Common myeloid progenitor, CD34-positive (primary cell): ENCODE data around the gene LRRC42. TPM values are rescaled to one million over a fixed set of nuclear protein-coding genes. Genes with fewer than 3 reads are reported as not detected.

Experiments used
- CTCF ChIA-PET: fragments of 350-600 bp; sonication (Branson Sonifier 250); formaldehyde crosslinking; loops from one replicate; lab custom pipeline; 2021; ENCODE audit warnings: antibody characterized with exemption; lab: Charles Lee
- POLR2A ChIA-PET: fragments of 350-600 bp; sonication (Branson Sonifier 250); formaldehyde crosslinking; loops from one replicate; lab custom pipeline; 2021; ENCODE audit warnings: antibody characterized with exemption; lab: Charles Lee
- DNase-seq, 3 donors: peaks; one replicate each; pipeline versions ENCODE4 v3.0.0 to v3.0.0-alpha.2; 2013
- H3K27ac ChIP-seq, 2 experiments: 1 replicate in 1 of 2; 2 replicates in 1 of 2; pipeline ENCODE4 v1.7.0; 2013; ENCODE audit warnings: inconsistent platforms in 2 of 2, low read length in 2 of 2, mild to moderate bottlenecking in 2 of 2, low read depth in 1 of 2, moderate library complexity in 1 of 2; ENCODE audit not compliant: severe bottlenecking in 2 of 2, insufficient read depth in 1 of 2, poor library complexity in 1 of 2
- H3K27me3 ChIP-seq, 5 experiments: replicated peaks in 2 of 5; 1 replicate in 3 of 5; 2 replicates in 2 of 5; pipeline versions ENCODE4 v1.6.1 to v1.7.0; 2013; ENCODE audit warnings: low read length in 4 of 5, mild to moderate bottlenecking in 2 of 5, moderate library complexity in 2 of 5, inconsistent platforms in 1 of 5; ENCODE audit not compliant: insufficient read depth in 5 of 5, control insufficient read depth in 4 of 5
- H3K36me3 ChIP-seq, 4 experiments: 1 replicate in 2 of 4; 2 replicates in 2 of 4; pipeline versions ENCODE4 v1.6.1 to v1.7.0; 2013; ENCODE audit warnings: low read length in 3 of 4, control low read depth in 1 of 4, mild to moderate bottlenecking in 1 of 4; ENCODE audit not compliant: control insufficient read depth in 4 of 4, insufficient read depth in 4 of 4
- H3K4me1 ChIP-seq, 4 experiments: 1 replicate in 3 of 4; 2 replicates in 1 of 4; pipeline versions ENCODE4 v1.6.1 to v1.7.1; 2013; ENCODE audit warnings: low read length in 3 of 4, mild to moderate bottlenecking in 3 of 4, control low read depth in 1 of 4, inconsistent platforms in 1 of 4, moderate library complexity in 1 of 4; ENCODE audit not compliant: control insufficient read depth in 4 of 4, insufficient read depth in 4 of 4; ENCODE audit errors: control extremely low read depth in 1 of 4
- H3K4me3 ChIP-seq, 7 experiments: 1 replicate in 4 of 7; 2 replicates in 3 of 7; pipeline versions ENCODE4 v1.5.1 to v1.7.0; 2013; ENCODE audit warnings: mild to moderate bottlenecking in 7 of 7, low read length in 6 of 7, moderate library complexity in 6 of 7, inconsistent platforms in 2 of 7, low read depth in 2 of 7, control low read depth in 1 of 7; ENCODE audit not compliant: insufficient read depth in 4 of 7, control insufficient read depth in 1 of 7; ENCODE audit errors: extremely low read depth in 1 of 7
- H3K9me3 ChIP-seq, 5 experiments: 1 replicate in 4 of 5; 2 replicates in 1 of 5; pipeline versions ENCODE4 v1.6.1 to v1.7.1; 2013; ENCODE audit warnings: low read length in 4 of 5, mild to moderate bottlenecking in 2 of 5, inconsistent platforms in 1 of 5, low read depth in 1 of 5, moderate library complexity in 1 of 5; ENCODE audit not compliant: control insufficient read depth in 4 of 5, insufficient read depth in 2 of 5; ENCODE audit errors: control extremely low read depth in 1 of 5
- WGBS: methylation state at CpG from one replicate; pipeline ENCODE4 v1.1.5; 2013; ENCODE audit not compliant: insufficient coverage; 5-methylcytosine and 5-hydroxymethylcytosine counted together
- polyA plus RNA-seq: library from polyadenylated mRNA; unstranded; fragments of 120-200 nt; gene quantifications from one replicate; pipeline ENCODE4 v1.2.1, GENCODE V29; 2013

Gene LRRC42, protein sequence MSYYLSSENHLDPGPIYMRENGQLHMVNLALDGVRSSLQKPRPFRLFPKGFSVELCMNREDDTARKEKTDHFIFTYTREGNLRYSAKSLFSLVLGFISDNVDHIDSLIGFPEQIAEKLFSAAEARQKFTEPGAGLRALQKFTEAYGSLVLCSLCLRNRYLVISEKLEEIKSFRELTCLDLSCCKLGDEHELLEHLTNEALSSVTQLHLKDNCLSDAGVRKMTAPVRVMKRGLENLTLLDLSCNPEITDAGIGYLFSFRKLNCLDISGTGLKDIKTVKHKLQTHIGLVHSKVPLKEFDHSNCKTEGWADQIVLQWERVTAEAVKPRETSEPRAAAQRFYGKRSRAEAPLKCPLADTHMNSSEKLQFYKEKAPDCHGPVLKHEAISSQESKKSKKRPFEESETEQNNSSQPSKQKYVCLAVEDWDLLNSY
- polyA plus RNA-seq = 14.0 TPM

DNA sequence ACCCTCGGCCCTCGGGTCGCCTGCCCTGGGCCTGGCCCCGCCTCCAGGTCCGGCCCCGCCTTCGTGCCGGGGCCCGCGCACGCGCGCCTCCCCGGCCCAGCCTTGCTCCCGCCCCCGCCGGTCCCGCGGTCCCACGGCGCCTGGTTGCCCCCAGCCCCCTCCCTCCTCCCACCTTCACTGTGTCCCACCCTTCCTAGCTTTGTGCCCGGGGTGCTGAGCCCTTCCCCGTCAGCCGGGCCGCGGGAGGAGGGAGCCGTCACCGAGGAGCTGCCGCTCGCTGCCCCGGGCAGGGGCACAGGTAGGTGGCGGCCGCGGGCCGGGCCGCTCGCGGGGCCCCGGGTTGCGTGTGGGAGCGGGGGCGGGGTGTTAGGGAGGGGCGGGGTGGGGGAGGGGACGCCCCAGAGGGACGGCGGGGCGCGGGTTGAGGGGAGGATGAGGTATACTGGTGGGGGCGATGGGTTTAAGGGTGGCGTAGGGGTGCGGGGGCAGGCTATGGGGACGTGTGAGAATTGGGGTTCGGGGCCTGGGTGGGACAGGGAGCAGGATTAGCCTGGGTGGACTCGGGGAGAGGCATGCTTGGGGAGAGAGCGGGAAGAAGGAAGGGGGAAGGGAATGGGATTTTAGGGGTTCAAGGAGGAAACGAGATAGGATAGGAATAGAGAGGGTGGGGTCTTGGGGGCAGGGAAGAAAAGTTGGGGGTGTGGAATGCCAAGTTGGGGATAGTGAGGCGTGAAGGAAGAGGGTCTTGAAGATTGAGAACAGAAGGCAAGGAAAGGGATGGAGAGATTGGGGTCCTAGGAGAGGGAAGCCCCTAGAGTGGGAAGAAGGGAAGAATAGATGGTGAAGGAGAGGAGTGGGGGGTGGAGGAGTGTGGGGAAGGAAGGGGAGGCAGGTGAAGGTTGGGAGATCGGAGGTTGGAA is at the start of gene LRRC42:
Gene LRRC42, plus strand, starts transcription at position 99 of the 920 bp plus-strand sequence. CDS start 5,650 bp downstream, outside the sequence.
- 1% methylated on average over 29 of the region's 58 CpGs for WGBS
- Histone ChIP-seq H3K9me3 (no peaks in the 10 kb centered on the region), H3K4me1 (peaks cover 1 to 27% (median 20%) of the 10 kb centered on the region in 4 experiments), H3K4me3 (peak within 1 kb of the TSS; percentile 78 to 94 (median 82)), H3K27ac (peak within 1 kb of the TSS; percentile 75 to 91), H3K27me3 (no peaks in the 10 kb centered on the region), H3K36me3 (peaks cover 0 to 19% (median 1%) of the 10 kb centered on the region in 4 experiments)
- ChIA-PET POLR2A (interaction anchor here (0.6 to 1.1 kb wide), 2 partner anchors 88 to 191 kb away, joined by 3 to 4 read pairs; no protein-coding TSS in a partner anchor), CTCF (interaction anchor here (0.9 to 8.2 kb wide), 11 partner anchors 11 to 120 kb away, joined by 3 to 147 read pairs (median 14); no protein-coding TSS in a partner anchor)
- DNase-seq = no peak

DNA sequence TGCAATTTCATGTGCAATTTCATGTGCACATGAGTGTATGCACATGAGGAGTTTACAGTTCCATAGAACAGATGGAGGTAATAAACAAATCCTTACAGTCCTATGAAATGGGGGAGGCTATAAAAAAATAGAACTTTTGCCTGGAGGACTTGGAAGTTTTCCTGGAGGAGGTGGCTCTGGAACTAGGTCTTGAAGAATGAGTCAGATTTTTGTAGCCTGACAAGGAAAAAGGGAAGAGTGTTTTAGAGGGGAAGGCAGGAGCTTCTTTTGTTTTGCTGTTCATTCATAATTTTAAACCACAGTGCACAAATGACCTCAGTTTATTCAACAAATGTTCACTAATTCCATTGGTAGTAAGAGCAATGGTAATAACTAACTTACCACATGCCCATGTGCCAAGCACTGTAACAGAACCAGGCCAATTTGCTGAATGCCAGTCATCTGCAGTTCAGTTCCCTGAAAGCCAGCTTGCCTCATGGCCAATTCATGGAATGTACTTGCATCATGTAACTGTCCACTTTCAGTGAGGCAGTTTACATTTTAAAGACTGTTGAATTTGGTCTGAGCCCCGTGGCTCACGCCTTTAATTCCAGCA is 49.4 kb upstream of the LRRC42 start:
- Histone ChIP-seq H3K4me3 (no peak overlapping the region), H3K27ac (no peak overlapping the region), H3K27me3 (no peaks in the 10 kb centered on the region), H3K36me3 (no peaks in the 10 kb centered on the region), H3K4me1 (peaks cover 0 to 12% (median 7%) of the 10 kb centered on the region in 4 experiments), H3K9me3 (no peaks in the 10 kb centered on the region)
- ChIA-PET CTCF (no interaction called here), POLR2A (no interaction called here)
- no CpG with 5 or more reads among the region's 2 CpGs for WGBS
- no peak for DNase-seq

DNA sequence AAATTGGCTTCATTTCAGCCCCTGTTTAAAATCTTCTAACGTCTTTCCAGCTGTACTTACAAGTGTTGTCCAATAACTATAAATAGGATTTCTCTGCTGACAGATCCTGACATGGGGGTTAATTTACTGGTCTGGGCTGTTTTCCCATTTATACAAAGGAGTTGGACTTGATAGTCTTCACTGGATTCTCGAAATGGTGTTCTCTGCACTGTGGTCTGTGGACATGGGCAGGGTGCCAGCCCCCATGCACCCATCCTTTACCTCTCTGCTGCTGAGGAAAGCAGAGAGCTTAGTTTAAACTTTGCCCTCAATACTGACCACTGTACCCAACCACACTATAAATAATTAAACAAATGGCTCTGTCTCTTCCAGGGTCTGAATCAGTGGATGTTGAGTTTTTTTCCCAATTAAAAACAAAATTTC is 46.9 kb upstream of the LRRC42 start:
- peak in 1 of 3 donors; percentile 12 for DNase-seq
- 10% methylated on average over 2 of the region's 2 CpGs for WGBS
- Histone ChIP-seq H3K36me3 (no peaks in the 10 kb centered on the region), H3K4me3 (no peak overlapping the region), H3K27me3 (no peaks in the 10 kb centered on the region), H3K4me1 (peaks cover 0 to 2% (median 0%) of the 10 kb centered on the region in 4 experiments), H3K9me3 (no peaks in the 10 kb centered on the region), H3K27ac (no peak overlapping the region)
- ChIA-PET POLR2A (no interaction called here), CTCF (interaction anchor here (0.8 to 3.4 kb wide), 5 partner anchors 17 to 73 kb away, joined by 3 to 17 read pairs (median 4); no protein-coding TSS in a partner anchor)

DNA sequence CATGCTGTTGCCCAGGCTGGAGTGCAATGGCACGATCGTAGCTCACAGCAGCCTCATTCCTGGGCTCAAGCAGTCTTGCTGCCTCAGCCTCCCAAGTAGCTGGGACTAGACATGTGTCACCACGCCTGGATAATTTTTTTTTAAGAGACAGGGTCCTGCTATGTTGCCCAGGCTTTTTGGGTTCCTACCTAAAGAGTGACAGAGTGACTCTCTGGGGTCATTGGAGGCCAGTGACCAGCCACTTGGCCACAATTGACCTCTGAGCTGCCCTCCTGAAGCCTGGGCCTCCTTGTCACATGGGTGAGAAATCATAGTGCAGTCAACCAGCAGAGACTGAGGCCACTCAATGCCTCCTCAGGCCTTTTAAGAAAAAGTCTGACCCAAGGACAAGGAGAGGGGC is 46.4 kb upstream of the LRRC42 start:
- WGBS = 96% methylated on average over 3 of the region's 3 CpGs
- Histone ChIP-seq H3K36me3 (no peaks in the 10 kb centered on the region), H3K27me3 (no peaks in the 10 kb centered on the region), H3K9me3 (no peaks in the 10 kb centered on the region), H3K4me3 (no peak overlapping the region), H3K4me1 (peaks cover 0 to 2% (median 0%) of the 10 kb centered on the region in 4 experiments), H3K27ac (no peak overlapping the region)
- no peak for DNase-seq
- ChIA-PET POLR2A (no interaction called here), CTCF (interaction anchor here (0.8 to 3.4 kb wide), 6 partner anchors 16 to 74 kb away, joined by 3 to 17 read pairs (median 4); no protein-coding TSS in a partner anchor)

GRCh38 chr1:53902235-53903138 is 43.7 kb upstream of the LRRC42 start:
- ChIA-PET POLR2A (no interaction called here), CTCF (interaction anchor here (1.1 to 2.2 kb wide), 4 partner anchors 10 to 62 kb away, joined by 3 to 5 read pairs (median 4); no protein-coding TSS in a partner anchor)
- Histone ChIP-seq H3K27ac (no peak overlapping the region), H3K36me3 (peaks cover 0 to 6% (median 0%) of the 10 kb centered on the region in 4 experiments), H3K4me3 (no peak overlapping the region), H3K9me3 (no peaks in the 10 kb centered on the region), H3K4me1 (no peaks in the 10 kb centered on the region), H3K27me3 (no peaks in the 10 kb centered on the region)
- no peak for DNase-seq
- 97% methylated on average over 7 of the region's 7 CpGs for WGBS

- DNase-seq = no peak
- no peaks in the 10 kb centered on the region for H3K27me3 ChIP-seq
- H3K4me3 ChIP-seq = no peak overlapping the region
- ChIA-PET CTCF (no interaction called here), POLR2A (no interaction called here)
- over 99% methylated on average over 8 of the region's 8 CpGs for WGBS
- no peaks in the 10 kb centered on the region for H3K4me1 ChIP-seq
- H3K27ac ChIP-seq = no peak overlapping the region
- H3K9me3 ChIP-seq = no peaks in the 10 kb centered on the region
- peaks cover 0 to 6% (median 0%) of the 10 kb centered on the region in 4 experiments for H3K36me3 ChIP-seq
These were observed 40.6 kb upstream of the LRRC42 start for GRCh38 chr1:53905509-53905908.
